GM12874 (cell line): ENCODE results near the gene PHKA2.

Experiments
- CTCF ChIP-seq: IDR thresholded peaks from 2 replicates; pipeline ENCODE4 v1.5.1; 2011; ENCODE audit warnings: low read depth, mild to moderate bottlenecking, control low read depth, low read length, moderate library complexity; ENCODE audit not compliant: insufficient read depth

The PHKA2 gene

GRCh38 chrX:18971506-18971905 lies 12.4 kb downstream of the PHKA2 start:
- no peak for TF ChIP-seq CTCF

DNA sequence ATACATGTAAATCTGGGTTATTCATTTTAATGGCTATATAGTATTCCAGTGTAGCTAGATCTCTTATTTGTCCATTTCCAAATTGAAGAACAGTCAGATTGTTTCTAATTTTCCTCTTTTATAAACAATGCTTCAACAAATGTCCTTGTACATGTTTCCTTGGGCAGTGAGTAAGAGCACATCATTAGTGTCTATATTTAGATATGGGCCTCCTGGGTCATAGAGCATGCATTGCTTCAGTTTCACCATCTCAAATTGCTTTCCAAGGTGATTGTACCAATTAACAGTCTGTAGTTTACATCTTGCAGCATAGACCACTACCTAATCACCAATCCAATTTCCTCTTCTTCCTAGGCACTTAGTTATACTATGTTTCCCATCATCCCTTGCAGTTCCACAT lies 13.4 kb downstream of the PHKA2 start:
- TF ChIP-seq CTCF: no peak

GRCh38 chrX:18966624-18967023 lies 17.3 kb downstream of the PHKA2 start:
- TF ChIP-seq CTCF: no peak

- no peak for TF ChIP-seq CTCF
These were observed 19.0 kb downstream of the PHKA2 start for GRCh38 chrX:18964901-18965300.

DNA sequence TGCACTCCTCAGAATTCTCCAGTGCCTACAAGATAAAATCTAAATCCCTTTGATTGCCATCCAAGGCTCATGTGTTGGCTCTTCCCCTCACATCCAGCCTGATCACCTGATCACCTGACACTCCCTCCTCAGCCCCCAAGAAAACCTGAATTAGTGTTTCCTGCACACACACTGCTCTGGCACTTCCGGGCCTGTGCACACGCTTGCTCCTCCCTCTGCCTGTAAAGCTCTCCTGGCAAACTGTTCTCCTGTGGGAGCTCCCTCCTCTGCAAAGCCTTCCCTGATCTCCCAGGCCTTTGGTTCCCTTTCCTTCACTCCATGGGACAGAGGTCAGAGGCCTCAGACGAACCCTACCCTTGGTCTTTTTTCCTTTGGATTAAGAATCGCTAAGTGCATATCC lies 19.9 kb downstream of the PHKA2 start:
- TF ChIP-seq CTCF: no peak

DNA sequence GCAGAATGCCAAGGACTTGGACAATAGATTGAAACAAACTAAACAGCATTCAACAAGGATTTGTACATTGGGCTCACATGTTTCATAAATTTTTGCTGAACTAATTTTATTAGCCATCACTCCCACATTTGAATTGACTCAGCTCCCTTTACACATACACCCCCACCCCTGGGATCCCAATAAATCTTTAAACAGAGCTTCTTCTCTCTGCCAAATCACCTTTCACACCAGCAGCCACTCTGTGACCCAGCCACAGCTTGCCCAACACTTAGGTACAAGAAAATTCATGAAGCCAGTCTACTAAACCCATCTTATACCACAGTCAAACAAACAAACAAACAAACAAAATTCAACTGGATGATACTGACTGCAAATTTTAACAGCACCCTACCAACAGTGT lies 21.6 kb downstream of the PHKA2 start:
- TF ChIP-seq CTCF: no peak

DNA sequence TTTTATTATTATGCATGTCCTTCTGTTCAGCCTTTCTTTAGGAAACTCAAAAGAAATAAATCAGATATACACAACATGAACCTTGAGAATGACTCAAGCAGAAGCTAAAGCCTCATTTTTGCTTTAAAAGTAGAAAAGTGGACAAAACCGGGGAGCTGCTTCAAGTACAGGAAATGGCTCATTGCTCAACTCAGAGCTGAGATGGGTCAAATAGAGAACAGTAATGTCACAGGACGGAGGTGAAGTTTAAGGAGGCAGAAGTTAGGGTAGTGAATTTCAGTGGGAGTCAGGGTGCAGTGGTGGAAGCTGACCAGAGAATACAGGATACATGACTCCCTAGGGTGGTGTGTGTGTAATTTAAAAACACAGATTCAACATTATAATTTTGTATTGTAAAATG lies 22.2 kb downstream of the PHKA2 start:
- no peak for TF ChIP-seq CTCF
